IMR-90 (cell line): ENCODE data around the gene SERPINI1. TPM values are rescaled to one million over a fixed set of nuclear protein-coding genes. Genes with fewer than 3 reads are reported as not detected.

ENCODE experiments used
- ATAC-seq: fragments of 200-7000 bp; cut with Tn5 transposase; 2 replicates; pipeline ENCODE4 v1.9.1; 2020; ENCODE audit warnings: low read depth, mild to moderate bottlenecking, moderate library complexity
- BruUV-seq: library from RNA; stranded (reverse); fragments of 400-500 nt; replicated peaks from 2 replicates; lab custom pipeline; 2021; lab: Mats Ljungman, UMichigan
- CTCF ChIA-PET: fragments of 300-600 bp; formaldehyde crosslinking; extraction: SDS; loops from one replicate; lab custom pipeline; 2021; ENCODE audit warnings: antibody characterized with exemption; lab: Yijun Ruan, JAX
- POLR2A ChIA-PET: fragments of 300-600 bp; sonication (Branson Sonifier 250); formaldehyde crosslinking; loops from one replicate; lab custom pipeline; 2022; ENCODE audit warnings: antibody characterized with exemption; ENCODE audit not compliant: unreplicated experiment; lab: Charles Lee
- DNase-seq: peaks from one replicate; pipeline ENCODE4 v3.0.0; 2013
- H2AFZ ChIP-seq: replicated peaks from 2 replicates; pipeline ENCODE3; 2013; ENCODE audit warnings: low read length, mild to moderate bottlenecking; ENCODE audit not compliant: poor library complexity
- H2AK5ac ChIP-seq: 2 replicates; pipeline ENCODE4 v1.6.1; 2013; ENCODE audit warnings: low read depth, low read length, inconsistent platforms
- H2AK9ac ChIP-seq: replicated peaks from 2 replicates; pipeline ENCODE3; 2013; ENCODE audit warnings: mild to moderate bottlenecking, low read depth, low read length, moderate library complexity; ENCODE audit not compliant: poor library complexity
- H2BK120ac ChIP-seq: 2 replicates; pipeline ENCODE4 v1.6.1; 2013; ENCODE audit warnings: low read depth, low read length, inconsistent platforms
- H2BK15ac ChIP-seq: 3 replicates; pipeline ENCODE4 v1.6.1; 2013; ENCODE audit warnings: low read depth, low read length, inconsistent platforms
- H2BK20ac ChIP-seq: 2 replicates; pipeline ENCODE4 v1.6.1; 2013; ENCODE audit warnings: low read depth, mild to moderate bottlenecking, inconsistent platforms, low read length, moderate library complexity
- H2BK5ac ChIP-seq: 2 replicates; pipeline ENCODE4 v1.6.1; 2013; ENCODE audit warnings: mild to moderate bottlenecking, low read depth, low read length, inconsistent platforms; ENCODE audit not compliant: poor library complexity, severe bottlenecking
- H3K14ac ChIP-seq: replicated peaks from 2 replicates; pipeline ENCODE4 v1.6.1; 2013; ENCODE audit warnings: low read depth, low read length, inconsistent platforms
- H3K18ac ChIP-seq: 2 replicates; pipeline ENCODE4 v1.6.1; 2013; ENCODE audit warnings: low read depth, low read length, control low read depth
- H3K23ac ChIP-seq: 2 replicates; pipeline ENCODE4 v1.6.1; 2013; ENCODE audit warnings: low read depth, low read length, inconsistent platforms
- H3K27ac ChIP-seq: 2 replicates; pipeline ENCODE4 v1.5.1; 2013; ENCODE audit warnings: mild to moderate bottlenecking, control low read depth, low read length; ENCODE audit not compliant: insufficient read depth
- H3K27me3 ChIP-seq: 2 replicates; pipeline ENCODE4 v1.6.1; 2013; ENCODE audit warnings: low read length; ENCODE audit not compliant: control insufficient read depth, insufficient read depth
- H3K36me3 ChIP-seq: 2 replicates; pipeline ENCODE4 v1.6.1; 2013; ENCODE audit warnings: low read length, mixed read lengths; ENCODE audit not compliant: control insufficient read depth, insufficient read depth
- H3K4ac ChIP-seq: 2 replicates; pipeline ENCODE4 v1.6.1; 2013; ENCODE audit warnings: low read depth, low read length, inconsistent platforms
- H3K4me1 ChIP-seq: 2 replicates; pipeline ENCODE4 v1.6.1; 2013; ENCODE audit warnings: low read length, mixed read lengths; ENCODE audit not compliant: control insufficient read depth, insufficient read depth
- H3K4me2 ChIP-seq: 2 replicates; pipeline ENCODE4 v1.6.1; 2013; ENCODE audit warnings: low read depth, mild to moderate bottlenecking, control low read depth, low read length, moderate library complexity
- H3K4me3 ChIP-seq: 2 replicates; pipeline ENCODE4 v1.5.1; 2013; ENCODE audit warnings: low read depth, mild to moderate bottlenecking, control low read depth, low read length, moderate library complexity; ENCODE audit not compliant: insufficient read depth
- H3K56ac ChIP-seq: 2 replicates; pipeline ENCODE4 v1.6.1; 2013; ENCODE audit warnings: low read length, inconsistent platforms; ENCODE audit not compliant: insufficient read depth; ENCODE audit errors: extremely low read depth
- H3K79me1 ChIP-seq, 2 experiments: 2 replicates each; pipeline ENCODE4 v1.6.1; 2013; ENCODE audit warnings: low read length in 2 of 2, inconsistent platforms in 1 of 2, low read depth in 1 of 2
- H3K9ac ChIP-seq: 2 replicates; pipeline ENCODE4 v1.6.1; 2013; ENCODE audit warnings: low read depth, low read length, control low read depth
- H3K9me1 ChIP-seq: 2 replicates; pipeline ENCODE4 v1.6.1; 2013; ENCODE audit warnings: low read length, inconsistent platforms; ENCODE audit not compliant: insufficient read depth
- H3K9me3 ChIP-seq: 2 replicates; pipeline ENCODE4 v1.6.1; 2013; ENCODE audit warnings: low read length; ENCODE audit not compliant: control insufficient read depth, insufficient read depth
- H4K20me1 ChIP-seq: 2 replicates; pipeline ENCODE4 v1.6.1; 2013; ENCODE audit warnings: low read length, inconsistent platforms; ENCODE audit not compliant: insufficient read depth
- H4K5ac ChIP-seq: 2 replicates; pipeline ENCODE4 v1.6.1; 2013; ENCODE audit warnings: mild to moderate bottlenecking, low read depth, low read length, control low read depth
- H4K8ac ChIP-seq, 2 experiments: 2 replicates each; pipeline ENCODE4 v1.6.1; 2013; ENCODE audit warnings: low read depth in 2 of 2, low read length in 2 of 2, control low read depth in 1 of 2, inconsistent platforms in 1 of 2
- H4K91ac ChIP-seq: 2 replicates; pipeline ENCODE4 v1.6.1; 2013; ENCODE audit warnings: low read depth, low read length, inconsistent platforms; ENCODE audit not compliant: insufficient read depth
- BHLHE40 ChIP-seq: fragments of 150-350 bp; IDR thresholded peaks from 2 replicates; pipeline ENCODE4 v1.6.1; 2016; ENCODE audit warnings: mild to moderate bottlenecking, low read depth, low read length
- CHD1 ChIP-seq: IDR thresholded peaks from 2 replicates; pipeline ENCODE4 v1.6.1; 2012; ENCODE audit warnings: low read depth, low read length, improper control_type of control experiment
- FOS ChIP-seq: fragments of 150-350 bp; IDR thresholded peaks from 2 replicates; pipeline ENCODE4 v1.6.1; 2016; ENCODE audit warnings: low read depth, low read length
- MAFK ChIP-seq: IDR thresholded peaks from 2 replicates; pipeline ENCODE4 v1.6.1; 2012; ENCODE audit warnings: low read depth, low read length, improper control_type of control experiment
- POLR2A ChIP-seq: IDR thresholded peaks from 2 replicates; pipeline ENCODE4 v1.6.1; 2012; ENCODE audit warnings: mild to moderate bottlenecking, low read depth, low read length
- WGBS, 2 experiments: methylation state at CpG; one replicate each; pipeline versions ENCODE4 v1.1.5 to v1.1.7; 2013; ENCODE audit warnings: missing lambda C conversion rate in 2 of 2; ENCODE audit not compliant: insufficient read length in 1 of 2; ENCODE audit errors: extremely low coverage in 2 of 2; 5-methylcytosine and 5-hydroxymethylcytosine counted together
- dilution Hi-C: fragments of 300-500 bp; cut with HindIII; formaldehyde crosslinking; loops from one replicate; pipeline ENCODE4 v1.14.3; 2018; ENCODE audit warnings: low sequenced_read_pairs; ENCODE audit not compliant: unreplicated experiment
- in situ Hi-C: fragments of 300-500 bp; cut with MboI; formaldehyde crosslinking; loops from 3 replicates; pipeline ENCODE4 v1.14.3; 2019; ENCODE audit warnings: low sequenced_read_pairs, inconsistent platforms, mixed read lengths
- intact Hi-C: fragments of 100-400 bp; cut with micrococcal nuclease; formaldehyde crosslinking; loops from 2 replicates; pipeline ENCODE4 v1.10.0; 2022
- polyA plus RNA-seq, 3 experiments: library from polyadenylated mRNA; depleted of rRNA; stranded (reverse); fragments of >200 nt; gene quantifications; 2 replicates each; pipeline ENCODE4 v1.2.3, GENCODE V29; 2012; ENCODE audit warnings: low replicate concordance in 1 of 3
- total RNA-seq: library from RNA; depleted of rRNA; stranded (reverse); fragments of >200 nt; gene quantifications from 2 replicates; pipeline ENCODE4 v1.2.3, GENCODE V29; 2012
- TF ChIP-seq, protein P1 (sequence below): fragments of 150-350 bp; IDR thresholded peaks from 2 replicates; pipeline ENCODE4 v1.6.1; 2017; ENCODE audit warnings: mild to moderate bottlenecking, antibody characterized with exemption, low read length, low read depth
- TF ChIP-seq, protein P2 (sequence below): conservative IDR thresholded peaks from 2 replicates; pipeline ENCODE4 v1.5.1; 2012; ENCODE audit warnings: mild to moderate bottlenecking, low read depth, low read length, improper control_type of control experiment

The SERPINI1 gene
- total and polyA plus RNA-seq, 2 of the 4 experiments (the other 2 are of a cell fraction), result 0.36 to 1.3 TPM

DNA sequence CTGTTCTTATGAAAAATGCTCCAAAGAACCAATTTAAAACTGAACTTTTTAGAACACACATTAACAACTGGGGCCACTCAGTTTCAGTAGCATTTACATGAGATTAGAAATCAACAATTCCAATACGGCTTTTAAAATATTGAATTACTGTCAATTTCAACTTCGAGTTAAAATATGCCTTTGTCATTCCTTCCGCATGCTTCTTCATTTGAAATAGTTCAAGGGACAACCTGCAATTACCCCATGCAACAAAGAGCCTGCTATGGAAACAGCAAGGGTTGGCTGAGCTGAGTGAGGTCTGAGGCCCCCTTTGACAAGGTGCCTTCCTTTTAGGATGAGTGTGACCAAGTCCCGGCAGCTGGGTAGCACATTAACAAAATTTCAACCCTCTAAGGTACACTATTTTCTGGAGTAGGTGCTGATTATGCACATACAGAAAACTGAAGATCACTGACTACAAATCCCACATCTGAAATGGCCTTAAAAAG is 12.5 kb upstream of the SERPINI1 start:
- Histone ChIP-seq H2AK5ac (no peak overlapping the region), H3K79me1 (peaks cover 18 to 56% of the 10 kb centered on the region in 2 experiments), H2BK20ac (no peak overlapping the region), H3K4ac (no peak overlapping the region), H2BK120ac (no peak overlapping the region), H2AK9ac (no peak overlapping the region), H3K18ac (no peak overlapping the region), H3K14ac (no peak overlapping the region), H3K56ac (no peak overlapping the region), H4K20me1 (peaks cover 53% of the 10 kb centered on the region), H3K23ac (no peak overlapping the region), H2AFZ (no peak overlapping the region), H4K5ac (no peak overlapping the region), H3K36me3 (peaks cover 5% of the 10 kb centered on the region), H4K8ac (no peak overlapping the region), H3K27ac (no peak overlapping the region), H3K9me3 (no peaks in the 10 kb centered on the region), H3K4me1 (no peaks in the 10 kb centered on the region), H3K27me3 (no peaks in the 10 kb centered on the region), H3K4me3 (no peak overlapping the region), H3K9me1 (no peaks in the 10 kb centered on the region; the same call in 1 of the 2 replicates), H3K9ac (no peak overlapping the region), H2BK5ac (no peak overlapping the region), H4K91ac (no peak overlapping the region), H2BK15ac (no peak overlapping the region), H3K4me2 (no peak overlapping the region)
- TF ChIP-seq FOS (no peak), MAFK (no peak), POLR2A (no peak), BHLHE40 (no peak), CHD1 (no peak)
- TF ChIP-seq, protein P1, sequence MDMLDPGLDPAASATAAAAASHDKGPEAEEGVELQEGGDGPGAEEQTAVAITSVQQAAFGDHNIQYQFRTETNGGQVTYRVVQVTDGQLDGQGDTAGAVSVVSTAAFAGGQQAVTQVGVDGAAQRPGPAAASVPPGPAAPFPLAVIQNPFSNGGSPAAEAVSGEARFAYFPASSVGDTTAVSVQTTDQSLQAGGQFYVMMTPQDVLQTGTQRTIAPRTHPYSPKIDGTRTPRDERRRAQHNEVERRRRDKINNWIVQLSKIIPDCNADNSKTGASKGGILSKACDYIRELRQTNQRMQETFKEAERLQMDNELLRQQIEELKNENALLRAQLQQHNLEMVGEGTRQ, result no peak
- TF ChIP-seq, protein P2, sequence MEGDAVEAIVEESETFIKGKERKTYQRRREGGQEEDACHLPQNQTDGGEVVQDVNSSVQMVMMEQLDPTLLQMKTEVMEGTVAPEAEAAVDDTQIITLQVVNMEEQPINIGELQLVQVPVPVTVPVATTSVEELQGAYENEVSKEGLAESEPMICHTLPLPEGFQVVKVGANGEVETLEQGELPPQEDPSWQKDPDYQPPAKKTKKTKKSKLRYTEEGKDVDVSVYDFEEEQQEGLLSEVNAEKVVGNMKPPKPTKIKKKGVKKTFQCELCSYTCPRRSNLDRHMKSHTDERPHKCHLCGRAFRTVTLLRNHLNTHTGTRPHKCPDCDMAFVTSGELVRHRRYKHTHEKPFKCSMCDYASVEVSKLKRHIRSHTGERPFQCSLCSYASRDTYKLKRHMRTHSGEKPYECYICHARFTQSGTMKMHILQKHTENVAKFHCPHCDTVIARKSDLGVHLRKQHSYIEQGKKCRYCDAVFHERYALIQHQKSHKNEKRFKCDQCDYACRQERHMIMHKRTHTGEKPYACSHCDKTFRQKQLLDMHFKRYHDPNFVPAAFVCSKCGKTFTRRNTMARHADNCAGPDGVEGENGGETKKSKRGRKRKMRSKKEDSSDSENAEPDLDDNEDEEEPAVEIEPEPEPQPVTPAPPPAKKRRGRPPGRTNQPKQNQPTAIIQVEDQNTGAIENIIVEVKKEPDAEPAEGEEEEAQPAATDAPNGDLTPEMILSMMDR, result no peak
- dilution Hi-C loops, result no loop called here
- no TSS peak for BruUV-seq
- ATAC-seq (no peak), DNase-seq (no peak)
- 100% methylated on average over 3 of the region's 4 CpGs; no CpG with 5 or more reads in 1 of the 2 experiments for WGBS, 2 experiments
- intact Hi-C loops, result no loop called here
- in situ Hi-C loops, result no loop called here
- POLR2A ChIA-PET, result no interaction called here
- CTCF ChIA-PET, result no interaction called here
